IPS DF 4.7 (cell line): ENCODE data around the gene NR1H4.
"Not testable (repeated sequence)": the region's sequence is repeated elsewhere in the genome, so short reads cannot be mapped to it uniquely, and the experiment has no call there.

Experiments
- DNase-seq: peaks from one replicate; pipeline ENCODE4 v3.0.0-alpha.2; 2013; ENCODE audit warnings: low spot score; ENCODE audit errors: extremely low read depth

NR1H4 gene

GRCh38 chr12:100512692-100513091 is 39.0 kb downstream of the NR1H4 start:
- DNase-seq = no peak

- DNase-seq = no peak
Measured at GRCh38 chr12:100515968-100516367, 42.3 kb downstream of the NR1H4 start.

GRCh38 chr12:100518376-100518775 is 44.7 kb downstream of the NR1H4 start:
- no peak for DNase-seq

- DNase-seq = no peak
Measured at GRCh38 chr12:100520048-100520769, 46.5 kb downstream of the NR1H4 start.

- no peak for DNase-seq
Measured at GRCh38 chr12:100521958-100522357, 48.3 kb downstream of the NR1H4 start.

- no peak for DNase-seq
Measured at GRCh38 chr12:100528034-100528433, 54.4 kb downstream of the NR1H4 start.

GRCh38 chr12:100528471-100529127 is 54.9 kb downstream of the NR1H4 start:
- no peak for DNase-seq

GRCh38 chr12:100529756-100530350 is 56.2 kb downstream of the NR1H4 start:
- DNase-seq = no peak

- DNase-seq = no peak
Measured at GRCh38 chr12:100533376-100533775, 59.7 kb downstream of the NR1H4 start.

- no peak for DNase-seq
Measured at GRCh38 chr12:100534625-100535227, 61.1 kb downstream of the NR1H4 start.

- DNase-seq = peak; percentile 33
Measured at GRCh38 chr12:100539202-100539601, 65.5 kb downstream of the NR1H4 start.

GRCh38 chr12:100544165-100544564 is 70.5 kb downstream of the NR1H4 start:
- DNase-seq = no peak

- DNase-seq = no peak
Measured at GRCh38 chr12:100545092-100545491, 71.4 kb downstream of the NR1H4 start.

GRCh38 chr12:100553936-100554335 is 80.3 kb downstream of the NR1H4 start:
- no peak for DNase-seq

- DNase-seq = peak; percentile 84
Measured at GRCh38 chr12:100554608-100555077, 81.0 kb downstream of the NR1H4 start.

GRCh38 chr12:100555722-100556121 is 82.1 kb downstream of the NR1H4 start:
- no peak for DNase-seq

- no peak for DNase-seq
Measured at GRCh38 chr12:100557357-100557756, 83.7 kb downstream of the NR1H4 start.

GRCh38 chr12:100559261-100559660 is 85.6 kb downstream of the NR1H4 start:
- not testable (repeated sequence) for DNase-seq

GRCh38 chr12:100564090-100564489 is 90.4 kb downstream of the NR1H4 start:
- no peak for DNase-seq

GRCh38 chr12:100564905-100565467 is 91.3 kb downstream of the NR1H4 start:
- no peak for DNase-seq

- no peak for DNase-seq
Measured at GRCh38 chr12:100565987-100566545, 92.4 kb downstream of the NR1H4 start.
